ENCODE data around the gene FNDC10. TPM values are rescaled to one million over a fixed set of nuclear protein-coding genes. Genes with fewer than 3 reads are reported as not detected.

Gene FNDC10
- total and polyA plus RNA-seq, 2 donors (not counting 3 experiments of a cell fraction or from before 2014, with no cell fraction given): 1.5 to 2.3 TPM

DNA sequence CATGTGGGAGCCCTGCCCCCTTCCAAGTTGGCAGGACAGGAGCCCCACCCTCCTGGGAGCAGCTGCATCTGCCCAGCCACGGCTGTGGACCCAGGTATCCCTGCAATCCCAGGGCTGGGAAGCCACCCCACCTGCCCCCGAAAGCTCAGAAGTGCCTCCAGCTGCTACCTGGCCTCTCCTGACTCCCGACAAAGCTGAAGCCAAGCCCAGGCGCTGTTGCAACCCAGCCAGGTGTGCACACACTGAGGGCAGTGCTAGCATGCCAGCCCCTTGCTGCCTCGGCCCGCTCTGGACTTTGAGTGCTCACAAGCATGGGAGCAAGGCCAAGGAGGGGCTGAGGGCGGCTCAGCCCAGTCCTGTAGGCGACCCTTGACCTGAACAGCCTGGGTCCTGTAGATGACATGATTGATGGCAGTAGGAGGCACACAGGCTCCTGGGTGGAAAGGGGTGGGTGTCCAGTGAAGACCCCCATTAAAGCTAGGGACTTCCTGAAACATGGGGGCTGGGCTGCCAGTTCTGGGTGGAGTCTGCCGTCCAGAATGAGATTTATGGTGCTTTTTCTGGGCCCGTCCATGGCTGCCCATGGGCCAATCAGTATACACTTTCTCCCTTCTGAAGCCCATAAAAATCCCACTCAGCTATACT, 22.4 kb downstream of the FNDC10 start:
- no peak overlapping the region for H3K4me2 ChIP-seq (ENCODE audit: insufficient read depth, low read length)
- no peaks in the 10 kb centered on the region for H3K9me3 ChIP-seq (replicated peaks; ENCODE audit: control insufficient read depth, insufficient read depth, low read length)
- dilution Hi-C loops (cut with MboI; ENCODE audit: extremely low pct_ligation_motif_present, low sequenced_read_pairs): no loop called here
- DNase-seq (ENCODE audit: low read depth, low spot score) (no peak), FAIRE-seq (no peak)
- peaks cover under 1 to 1% of the 10 kb centered on the region in 2 experiments for H3K27me3 ChIP-seq (ENCODE audit: control insufficient read depth in 2 of 2, insufficient read depth in 2 of 2, low read length in 2 of 2)
- ChIA-PET CTCF (interaction anchor here (1.6 to 1.9 kb wide), 3 partner anchors 9 to 36 kb away, joined by 5 to 6 read pairs (median 6); no protein-coding TSS in a partner anchor), POLR2A (no interaction called here)
- no peaks in the 10 kb centered on the region for H3K36me3 ChIP-seq (ENCODE audit: control insufficient read depth in 2 of 2, extremely low read depth in 1 of 2, insufficient read depth in 2 of 2, low read length in 2 of 2)
- no peaks in the 10 kb centered on the region for H3K9me1 ChIP-seq (replicated peaks; ENCODE audit: control insufficient read depth, extremely low read depth, insufficient read depth, low read length)
- H3K4me1 ChIP-seq (ENCODE audit: control insufficient read depth, extremely low read depth, insufficient read depth, low read length): peaks cover 12% of the 10 kb centered on the region
- H4K20me1 ChIP-seq (replicated peaks; ENCODE audit: control insufficient read depth, extremely low read depth, insufficient read depth, low read length): no peaks in the 10 kb centered on the region
- no peak overlapping the region for H3K4me3 ChIP-seq (replicated peaks in 1 of 3; ENCODE audit: insufficient read depth in 1 of 3, low read depth in 1 of 3, low read length in 3 of 3)
- intact Hi-C loops (cut with micrococcal nuclease): no loop called here
- TF ChIP-seq GATA2 (IDR thresholded peaks at IDR 0.05; ENCODE audit: insufficient read depth, insufficient read length, low read depth, low read length) (no peak), POLR2A (IDR thresholded peaks at IDR 0.05; ENCODE audit: low read depth, low read length) (no peak)
- TF ChIP-seq, protein P1, sequence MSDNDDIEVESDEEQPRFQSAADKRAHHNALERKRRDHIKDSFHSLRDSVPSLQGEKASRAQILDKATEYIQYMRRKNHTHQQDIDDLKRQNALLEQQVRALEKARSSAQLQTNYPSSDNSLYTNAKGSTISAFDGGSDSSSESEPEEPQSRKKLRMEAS (IDR thresholded peaks at IDR 0.05; ENCODE audit: insufficient read depth, insufficient read length): no peak
- peaks cover 19% of the 10 kb centered on the region for H3K79me2 ChIP-seq (ENCODE audit: control insufficient read depth, insufficient read depth, low read length)
- no peak overlapping the region for H3K27ac ChIP-seq (ENCODE audit: insufficient read depth, low read depth, low read length)
- no TSS peak for BruUV-seq (replicated peaks)
- no peak overlapping the region for H3K9ac ChIP-seq (replicated peaks; ENCODE audit: extremely low read depth, insufficient read depth, low read length)
- H2AFZ ChIP-seq (ENCODE audit: low read depth, low read length): no peak overlapping the region

GRCh38 chr1:1574721-1575537, 25.0 kb downstream of the FNDC10 start, which contains the start of gene SSU72:
TSS of gene SSU72 (minus strand) at chr1:1574863. CDS start at chr1:1574557, 306 bp downstream.
- BruUV-seq (replicated peaks): TSS peak; percentile 97
- H3K9me1 ChIP-seq (replicated peaks; ENCODE audit: control insufficient read depth, extremely low read depth, insufficient read depth, low read length): no peaks in the 10 kb centered on the region
- peak within 1 kb of the TSS; percentile 52 to 97 (median 75) for H3K4me3 ChIP-seq (replicated peaks in 1 of 3; ENCODE audit: insufficient read depth in 1 of 3, low read depth in 1 of 3, low read length in 3 of 3)
- no peaks in the 10 kb centered on the region for H3K36me3 ChIP-seq (ENCODE audit: control insufficient read depth in 2 of 2, extremely low read depth in 1 of 2, insufficient read depth in 2 of 2, low read length in 2 of 2)
- no peaks in the 10 kb centered on the region for H3K27me3 ChIP-seq (ENCODE audit: control insufficient read depth in 2 of 2, insufficient read depth in 2 of 2, low read length in 2 of 2)
- ChIA-PET CTCF (no interaction called here), POLR2A (no interaction called here)
- peaks cover 12% of the 10 kb centered on the region for H3K4me1 ChIP-seq (ENCODE audit: control insufficient read depth, extremely low read depth, insufficient read depth, low read length)
- peak within 1 kb of the TSS; percentile 86 for H3K9ac ChIP-seq (replicated peaks; ENCODE audit: extremely low read depth, insufficient read depth, low read length)
- peak; percentile 61 for FAIRE-seq
- no peaks in the 10 kb centered on the region for H3K9me3 ChIP-seq (replicated peaks; ENCODE audit: control insufficient read depth, insufficient read depth, low read length)
- H2AFZ ChIP-seq (ENCODE audit: low read depth, low read length): peak within 1 kb of the TSS; percentile 80
- peak within 1 kb of the TSS; percentile 98 for H3K4me2 ChIP-seq (ENCODE audit: insufficient read depth, low read length)
- intact Hi-C loops (cut with micrococcal nuclease) (loop anchor here (1.0 to 2.0 kb wide), 2 partner anchors 40 to 62 kb away; partner anchors contain the start of genes ATAD3A and MIB2), dilution Hi-C loops (cut with MboI; ENCODE audit: extremely low pct_ligation_motif_present, low sequenced_read_pairs) (no loop called here)
- DNase-seq (ENCODE audit: low read depth, low spot score): peak; percentile 88
- peaks cover 44% of the 10 kb centered on the region for H3K79me2 ChIP-seq (ENCODE audit: control insufficient read depth, insufficient read depth, low read length)
- no peaks in the 10 kb centered on the region for H4K20me1 ChIP-seq (replicated peaks; ENCODE audit: control insufficient read depth, extremely low read depth, insufficient read depth, low read length)
- TF ChIP-seq, protein P2, sequence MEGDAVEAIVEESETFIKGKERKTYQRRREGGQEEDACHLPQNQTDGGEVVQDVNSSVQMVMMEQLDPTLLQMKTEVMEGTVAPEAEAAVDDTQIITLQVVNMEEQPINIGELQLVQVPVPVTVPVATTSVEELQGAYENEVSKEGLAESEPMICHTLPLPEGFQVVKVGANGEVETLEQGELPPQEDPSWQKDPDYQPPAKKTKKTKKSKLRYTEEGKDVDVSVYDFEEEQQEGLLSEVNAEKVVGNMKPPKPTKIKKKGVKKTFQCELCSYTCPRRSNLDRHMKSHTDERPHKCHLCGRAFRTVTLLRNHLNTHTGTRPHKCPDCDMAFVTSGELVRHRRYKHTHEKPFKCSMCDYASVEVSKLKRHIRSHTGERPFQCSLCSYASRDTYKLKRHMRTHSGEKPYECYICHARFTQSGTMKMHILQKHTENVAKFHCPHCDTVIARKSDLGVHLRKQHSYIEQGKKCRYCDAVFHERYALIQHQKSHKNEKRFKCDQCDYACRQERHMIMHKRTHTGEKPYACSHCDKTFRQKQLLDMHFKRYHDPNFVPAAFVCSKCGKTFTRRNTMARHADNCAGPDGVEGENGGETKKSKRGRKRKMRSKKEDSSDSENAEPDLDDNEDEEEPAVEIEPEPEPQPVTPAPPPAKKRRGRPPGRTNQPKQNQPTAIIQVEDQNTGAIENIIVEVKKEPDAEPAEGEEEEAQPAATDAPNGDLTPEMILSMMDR (IDR thresholded peaks at IDR 0.05; ENCODE audit: extremely low read depth in 1 of 2, insufficient read depth in 1 of 2, low read depth in 1 of 2, low read length in 2 of 2): no peak
- peak; percentile 97 for TF ChIP-seq POLR2AphosphoS5 (IDR thresholded peaks at IDR 0.05; ENCODE audit: insufficient read depth, low read depth, low read length)
- peak; percentile 93 for TF ChIP-seq POLR2A (IDR thresholded peaks at IDR 0.05; ENCODE audit: low read depth, low read length)
- H3K27ac ChIP-seq (ENCODE audit: insufficient read depth, low read depth, low read length): peak within 1 kb of the TSS; percentile 95

Measured in endothelial cell of umbilical vein (primary cell).